NCI-H2227 treated with DMSO at 0.1 percent for 48 hours (cell line): Measurements from ENCODE around the gene MEGF11.

ENCODE experiments used
- DNase-seq: peaks from one replicate; lab custom pipeline; 2025; lab: John Stamatoyannopoulos, UW

The MEGF11 gene

GRCh38 chr15:65939901-65940617 lies 313.5 kb downstream of the MEGF11 start:
- DNase-seq = no peak

GRCh38 chr15:65938604-65939003 lies 314.9 kb downstream of the MEGF11 start:
- DNase-seq = no peak

- DNase-seq = no peak
These were observed 316.1 kb downstream of the MEGF11 start for GRCh38 chr15:65937476-65937875.

- DNase-seq = no peak
These were observed 316.5 kb downstream of the MEGF11 start for GRCh38 chr15:65937054-65937453.

GRCh38 chr15:65936282-65936681 lies 317.3 kb downstream of the MEGF11 start:
- no peak for DNase-seq

GRCh38 chr15:65935391-65935790 lies 318.2 kb downstream of the MEGF11 start:
- no peak for DNase-seq

- no peak for DNase-seq
These were observed 322.3 kb downstream of the MEGF11 start for GRCh38 chr15:65931221-65931620.

- DNase-seq = no peak
These were observed 323.4 kb downstream of the MEGF11 start for GRCh38 chr15:65930134-65930533.

- DNase-seq = no peak
These were observed 324.0 kb downstream of the MEGF11 start for GRCh38 chr15:65929573-65929972.

GRCh38 chr15:65927545-65927944 lies 326.0 kb downstream of the MEGF11 start:
- no peak for DNase-seq

GRCh38 chr15:65926899-65927298 lies 326.7 kb downstream of the MEGF11 start:
- no peak for DNase-seq

- DNase-seq = no peak
These were observed 327.1 kb downstream of the MEGF11 start for GRCh38 chr15:65926459-65926858.

GRCh38 chr15:65925338-65925737 lies 328.2 kb downstream of the MEGF11 start:
- no peak for DNase-seq

GRCh38 chr15:65924004-65924403 lies 329.5 kb downstream of the MEGF11 start:
- DNase-seq = no peak

- DNase-seq = no peak
These were observed 330.3 kb downstream of the MEGF11 start for GRCh38 chr15:65923264-65923663.

- DNase-seq = no peak
These were observed 330.9 kb downstream of the MEGF11 start for GRCh38 chr15:65922621-65923020.

GRCh38 chr15:65921780-65922179 lies 331.8 kb downstream of the MEGF11 start:
- DNase-seq = no peak

- DNase-seq = no peak
These were observed 332.7 kb downstream of the MEGF11 start for GRCh38 chr15:65920825-65921309.

GRCh38 chr15:65920121-65920520 lies 333.4 kb downstream of the MEGF11 start:
- DNase-seq = no peak

- DNase-seq = no peak
These were observed 334.2 kb downstream of the MEGF11 start for GRCh38 chr15:65919353-65919752.

- no peak for DNase-seq
These were observed 334.6 kb downstream of the MEGF11 start for GRCh38 chr15:65918945-65919344.

GRCh38 chr15:65918357-65918920 lies 335.1 kb downstream of the MEGF11 start:
- DNase-seq = no peak

GRCh38 chr15:65917936-65918335 lies 335.6 kb downstream of the MEGF11 start:
- DNase-seq = no peak

- DNase-seq = no peak
These were observed 336.2 kb downstream of the MEGF11 start for GRCh38 chr15:65917407-65917756.
